WTC11 (cell line): Measurements from ENCODE around the gene TAF13.

Source experiments
- ZNF232 ChIP-seq: sonication (generic); formaldehyde crosslinking; IDR thresholded peaks from 2 replicates; pipeline ENCODE4 v1.8.0; 2022; ENCODE audit warnings: mild to moderate bottlenecking, missing genetic modification reagents
- TF ChIP-seq, protein P1 (sequence below): fragments of 200-600 bp; IDR thresholded peaks from 2 replicates; pipeline ENCODE4 v1.8.0; 2022; ENCODE audit warnings: antibody characterized with exemption

DNA sequence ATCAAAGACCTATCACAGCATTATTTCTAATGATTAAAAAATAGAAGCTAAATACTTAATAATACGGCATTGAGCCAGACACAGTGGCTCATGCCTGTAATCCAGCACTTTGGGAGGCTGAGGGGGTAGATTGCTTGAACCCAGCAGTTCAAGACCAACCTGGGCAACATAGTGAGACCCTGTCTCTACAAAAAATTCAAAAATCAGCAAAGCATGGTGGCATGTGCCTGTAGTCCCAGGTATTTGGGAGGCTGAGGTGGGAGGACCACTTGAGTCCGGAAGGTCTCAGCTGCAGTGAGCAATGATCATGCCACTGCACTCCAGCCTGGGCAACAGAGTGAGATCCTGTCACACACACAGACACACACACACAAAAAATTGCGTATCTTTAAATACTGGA is 10.7 kb downstream of the TAF13 start:
- TF ChIP-seq ZNF232 (CRISPR knock-in tag): no peak
- TF ChIP-seq, protein P1, sequence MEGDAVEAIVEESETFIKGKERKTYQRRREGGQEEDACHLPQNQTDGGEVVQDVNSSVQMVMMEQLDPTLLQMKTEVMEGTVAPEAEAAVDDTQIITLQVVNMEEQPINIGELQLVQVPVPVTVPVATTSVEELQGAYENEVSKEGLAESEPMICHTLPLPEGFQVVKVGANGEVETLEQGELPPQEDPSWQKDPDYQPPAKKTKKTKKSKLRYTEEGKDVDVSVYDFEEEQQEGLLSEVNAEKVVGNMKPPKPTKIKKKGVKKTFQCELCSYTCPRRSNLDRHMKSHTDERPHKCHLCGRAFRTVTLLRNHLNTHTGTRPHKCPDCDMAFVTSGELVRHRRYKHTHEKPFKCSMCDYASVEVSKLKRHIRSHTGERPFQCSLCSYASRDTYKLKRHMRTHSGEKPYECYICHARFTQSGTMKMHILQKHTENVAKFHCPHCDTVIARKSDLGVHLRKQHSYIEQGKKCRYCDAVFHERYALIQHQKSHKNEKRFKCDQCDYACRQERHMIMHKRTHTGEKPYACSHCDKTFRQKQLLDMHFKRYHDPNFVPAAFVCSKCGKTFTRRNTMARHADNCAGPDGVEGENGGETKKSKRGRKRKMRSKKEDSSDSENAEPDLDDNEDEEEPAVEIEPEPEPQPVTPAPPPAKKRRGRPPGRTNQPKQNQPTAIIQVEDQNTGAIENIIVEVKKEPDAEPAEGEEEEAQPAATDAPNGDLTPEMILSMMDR: no peak
